Endometrium (tissue), 2 donors: Measurements from ENCODE around the gene ANKRD52.

ENCODE experiments used
- FAIRE-seq: peaks from 2 replicates; lab custom pipeline; 2012; peaks lifted over from hg19 to GRCh38; lab: Jason Lieb, UNC
- donor health status: control.
- donor health status: control.

ANKRD52 gene

DNA sequence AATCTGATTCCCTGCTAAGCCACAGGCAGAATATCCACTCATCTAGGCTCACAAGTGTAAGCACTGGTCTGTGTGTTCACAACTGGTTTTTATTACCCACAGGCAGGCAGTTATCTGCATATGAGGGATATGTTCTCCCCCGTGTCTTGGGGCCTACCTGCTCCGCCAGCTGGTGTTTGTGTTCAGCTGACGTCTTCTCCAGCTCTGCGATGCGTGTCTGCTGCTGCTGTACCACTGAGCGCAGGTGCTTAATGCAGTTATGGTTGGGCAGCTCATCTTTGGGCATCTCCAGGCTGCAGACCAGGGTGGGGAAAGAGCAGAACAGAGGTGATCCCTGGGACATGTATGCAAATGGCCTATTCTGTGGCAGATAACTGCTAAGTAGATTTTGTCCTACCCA lies 50.2 kb downstream of the ANKRD52 start:
- FAIRE-seq = no peak

DNA sequence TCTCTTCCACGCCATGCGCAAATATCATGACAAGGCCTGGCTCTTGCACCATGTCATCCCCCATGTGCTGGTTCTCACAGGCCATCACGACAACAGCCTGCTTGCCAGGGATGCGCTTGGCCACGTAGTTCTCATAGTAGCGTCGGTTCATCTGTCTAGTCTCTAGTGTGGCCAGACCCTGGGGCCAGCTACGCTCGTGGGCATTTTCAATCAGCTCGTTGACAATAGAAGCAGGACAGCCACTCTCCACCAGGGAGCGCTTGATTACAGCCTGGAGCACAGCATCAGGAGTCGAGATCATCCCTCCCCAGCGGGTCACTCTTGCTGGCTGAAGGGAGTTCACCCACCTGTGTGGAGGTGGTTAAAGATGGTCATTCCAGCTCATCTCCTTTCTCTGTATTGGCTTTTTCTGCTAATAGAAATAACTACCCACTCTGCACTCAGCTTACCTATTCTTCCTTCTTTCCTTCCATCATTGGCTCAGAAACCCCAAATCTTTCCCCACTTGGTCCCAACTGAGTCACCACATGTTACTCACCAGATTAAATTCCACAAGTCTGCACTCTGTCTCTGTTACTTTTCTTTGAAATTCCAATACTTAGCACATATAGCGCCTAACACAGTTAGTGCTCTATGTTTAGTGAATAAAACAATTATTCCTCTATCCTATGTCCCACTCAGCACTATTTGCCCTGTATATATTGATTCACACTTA lies 51.6 kb downstream of the ANKRD52 start:
- no peak for FAIRE-seq

DNA sequence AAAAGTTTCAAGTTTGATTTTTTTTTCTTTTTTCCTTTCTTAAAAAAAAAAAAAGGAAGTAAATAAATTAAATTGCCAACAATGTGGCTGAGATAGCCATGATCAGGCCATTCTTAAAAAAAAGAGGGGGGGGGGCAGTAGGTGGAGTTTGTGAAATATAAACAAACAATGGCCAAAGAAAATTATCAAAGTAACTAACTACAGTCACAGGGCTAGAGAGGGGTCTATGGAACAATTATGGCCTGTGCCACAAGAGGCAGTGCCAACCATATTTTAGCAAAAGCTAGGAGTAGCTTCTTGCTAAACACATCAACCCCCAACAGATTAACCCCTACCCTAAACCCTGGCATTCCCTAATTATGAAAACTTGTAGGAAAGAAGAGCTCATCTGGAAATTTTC lies 52.7 kb downstream of the ANKRD52 start:
- FAIRE-seq = no peak

DNA sequence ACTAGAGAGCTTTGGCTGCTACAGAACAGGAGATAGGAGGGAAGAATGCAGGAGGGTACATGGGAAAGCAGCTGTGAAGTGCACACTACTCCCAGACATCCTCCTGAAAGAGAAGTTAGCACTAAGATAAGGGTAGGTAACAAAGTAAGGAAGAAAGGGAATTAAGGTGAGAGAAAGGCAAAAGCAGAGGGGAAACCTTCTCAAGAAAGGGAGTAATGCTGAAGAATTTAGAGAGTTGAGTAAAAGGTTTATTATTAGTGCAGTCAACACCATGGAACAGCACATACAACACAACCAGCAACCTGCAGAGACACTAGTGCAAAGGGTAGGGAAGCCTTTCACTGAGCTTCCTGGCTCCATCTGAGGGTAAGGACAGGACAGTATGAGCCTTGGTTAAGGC lies 53.9 kb downstream of the ANKRD52 start:
- FAIRE-seq = no peak

DNA sequence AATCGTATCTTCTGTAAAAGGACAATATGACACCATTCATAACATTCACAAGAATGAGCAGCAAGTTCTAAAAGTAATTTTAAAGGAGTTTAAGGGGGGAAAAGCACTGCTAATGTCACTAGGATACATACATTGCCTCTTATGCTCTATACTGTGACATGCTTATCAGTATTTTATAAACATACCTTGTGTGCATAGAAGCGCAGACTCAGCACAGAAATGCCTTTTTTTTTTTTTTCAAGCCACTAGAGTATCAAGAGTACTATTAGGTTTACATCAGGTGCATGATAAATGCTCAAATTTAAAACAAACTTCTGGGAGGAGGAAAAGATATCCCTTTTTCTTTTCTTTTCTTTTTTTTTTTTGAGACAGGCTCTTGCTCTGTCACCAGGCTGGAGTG lies 55.3 kb downstream of the ANKRD52 start:
- FAIRE-seq = no peak

DNA sequence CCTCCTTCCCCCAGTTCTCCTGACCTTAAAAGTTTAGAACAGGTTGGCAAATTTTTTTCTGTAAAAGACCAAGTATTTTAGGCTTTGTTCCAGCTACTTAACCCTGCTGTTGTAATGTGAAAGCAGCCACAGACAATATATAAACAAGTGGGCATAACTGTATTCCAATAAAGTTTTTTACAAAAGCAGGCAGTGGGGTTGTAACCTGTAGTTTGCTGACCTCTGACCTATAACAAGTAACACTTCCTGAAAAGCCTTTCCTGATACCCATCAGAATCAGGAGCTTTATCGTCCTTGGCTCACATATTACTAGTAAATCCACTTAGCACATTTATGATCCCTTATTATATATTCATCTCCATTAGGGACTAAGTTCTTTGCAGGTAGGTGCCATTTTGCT lies 55.8 kb downstream of the ANKRD52 start:
- no peak for FAIRE-seq

DNA sequence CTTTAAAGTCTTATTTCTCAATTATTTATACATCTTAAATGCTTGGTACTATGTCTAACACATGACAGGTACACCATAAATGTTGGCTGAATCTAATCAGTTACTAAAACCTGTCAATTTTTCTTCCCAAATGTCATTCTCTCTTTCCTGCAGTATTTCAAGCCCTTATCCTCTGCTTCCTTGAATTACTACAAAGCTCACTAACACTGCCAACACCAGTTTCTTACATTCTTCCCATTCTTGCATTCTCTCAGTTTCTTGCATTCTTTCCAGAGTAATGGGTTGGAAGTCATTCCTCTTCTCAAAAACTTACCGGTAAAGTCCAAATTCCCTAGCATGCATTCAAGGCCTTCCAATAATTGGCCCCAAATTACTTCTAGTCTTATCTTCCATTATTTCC lies 59.3 kb downstream of the ANKRD52 start:
- no peak for FAIRE-seq

DNA sequence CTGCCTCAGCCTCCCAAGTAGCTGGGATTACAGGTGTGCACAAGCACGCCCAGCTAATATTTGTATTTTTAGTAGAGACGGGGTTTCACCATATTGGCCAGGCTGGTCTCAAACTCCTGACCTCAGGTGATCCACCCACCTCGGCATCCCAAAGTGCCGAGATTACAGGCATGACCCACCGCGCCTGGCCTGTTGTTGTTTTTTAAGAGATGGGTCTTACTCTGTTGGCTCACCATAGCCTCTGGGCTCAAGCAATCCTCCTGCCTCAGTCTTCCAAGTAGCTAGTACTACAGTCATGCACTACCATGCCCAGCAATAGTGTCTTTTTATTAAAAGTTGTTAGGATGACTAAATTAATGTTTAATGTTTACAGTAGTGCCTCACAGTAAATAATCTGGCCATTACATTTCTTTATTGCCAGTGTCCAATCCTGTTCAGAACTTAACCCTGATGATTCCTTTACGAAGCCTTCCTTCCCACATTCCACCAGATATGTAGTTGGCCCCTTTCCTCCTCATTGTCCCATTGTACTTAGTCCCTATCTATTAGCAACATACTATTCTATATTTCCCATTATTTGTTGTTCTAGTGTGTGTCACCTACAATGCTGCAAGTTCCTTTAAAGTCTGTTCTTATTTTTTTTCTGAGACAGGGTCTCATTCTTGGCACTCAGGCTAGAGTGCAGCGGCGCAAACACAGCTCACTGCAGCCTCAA lies 60.1 kb downstream of the ANKRD52 start:
- no peak for FAIRE-seq

DNA sequence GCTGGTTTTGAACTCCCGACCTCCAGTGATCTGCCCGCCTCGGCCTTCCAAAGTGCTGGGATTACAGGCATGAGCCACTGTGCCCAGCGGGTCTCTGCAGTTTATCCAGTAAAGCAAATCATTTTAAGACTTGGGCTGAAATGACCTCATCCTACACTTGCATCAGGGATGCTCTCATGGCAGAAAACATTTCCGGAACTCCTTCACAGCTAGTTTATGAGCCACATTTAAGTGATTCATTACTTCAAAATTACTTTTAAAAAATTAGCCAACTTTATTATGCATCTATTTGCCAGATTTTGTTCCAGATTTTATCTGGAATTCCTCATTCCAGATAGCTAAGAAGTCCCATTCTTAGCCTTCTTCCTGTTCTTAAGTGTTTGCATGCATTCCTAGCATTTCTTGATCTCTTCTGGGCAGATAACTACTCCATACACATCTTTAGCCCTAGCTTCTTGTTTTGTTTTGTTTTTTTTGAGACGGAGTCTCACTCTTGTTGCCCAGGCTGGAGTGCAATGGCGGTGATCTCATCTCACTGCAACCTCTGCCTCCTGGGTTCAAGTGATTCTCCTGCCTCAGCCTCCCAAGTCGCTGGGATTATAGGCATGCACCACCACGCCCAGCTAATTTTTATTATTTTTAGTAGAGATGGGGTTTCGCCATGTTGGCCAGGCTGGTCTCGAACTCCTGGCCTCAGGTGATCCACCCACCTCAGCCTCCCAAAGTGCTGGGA lies 61.2 kb downstream of the ANKRD52 start:
- FAIRE-seq = peak; percentile 60

DNA sequence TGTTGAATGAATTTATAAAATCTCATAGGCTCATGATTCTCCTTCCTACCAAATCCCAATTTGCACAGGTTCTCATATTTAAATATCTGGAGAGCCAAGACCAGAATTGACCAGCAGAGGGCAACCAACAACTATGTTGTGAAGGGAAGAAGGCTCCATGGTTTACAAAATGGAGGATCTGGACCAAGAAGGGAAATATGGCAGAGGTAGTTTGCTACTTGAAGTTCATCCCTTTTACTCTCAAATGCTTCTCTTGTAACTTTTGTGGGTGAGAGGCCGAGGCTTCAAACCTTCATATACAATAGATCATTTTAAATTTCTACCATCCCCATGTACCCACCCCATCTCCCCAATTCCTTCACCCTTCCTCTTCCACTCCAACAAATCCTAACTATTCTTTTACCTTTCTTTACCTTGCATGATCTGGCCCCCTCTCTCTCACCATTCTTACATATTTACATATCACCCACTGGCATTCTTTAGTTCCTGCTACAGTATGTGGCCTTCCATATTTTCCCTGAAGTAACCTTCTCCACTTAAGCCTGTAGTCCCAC lies 65.1 kb downstream of the ANKRD52 start:
- FAIRE-seq = peak; percentile 73

DNA sequence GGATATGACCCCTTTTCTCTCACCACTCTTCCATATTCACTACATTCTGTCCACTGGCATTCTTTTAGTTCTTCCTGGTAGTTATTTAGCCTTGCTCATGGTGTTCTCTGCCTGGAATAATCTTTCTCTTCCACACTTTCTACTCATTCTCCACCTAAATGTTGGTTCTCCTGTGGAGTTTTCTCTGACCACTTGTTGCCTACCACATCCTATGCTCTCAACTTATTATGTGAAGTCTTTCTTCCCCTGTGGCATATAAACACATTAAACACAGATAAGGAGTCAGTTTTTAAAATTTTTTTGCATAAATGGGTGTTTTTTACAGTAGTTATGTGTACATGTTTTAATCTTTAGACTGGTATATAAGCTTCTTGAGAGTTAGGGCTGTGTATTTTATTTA lies 65.6 kb downstream of the ANKRD52 start:
- FAIRE-seq = no peak

DNA sequence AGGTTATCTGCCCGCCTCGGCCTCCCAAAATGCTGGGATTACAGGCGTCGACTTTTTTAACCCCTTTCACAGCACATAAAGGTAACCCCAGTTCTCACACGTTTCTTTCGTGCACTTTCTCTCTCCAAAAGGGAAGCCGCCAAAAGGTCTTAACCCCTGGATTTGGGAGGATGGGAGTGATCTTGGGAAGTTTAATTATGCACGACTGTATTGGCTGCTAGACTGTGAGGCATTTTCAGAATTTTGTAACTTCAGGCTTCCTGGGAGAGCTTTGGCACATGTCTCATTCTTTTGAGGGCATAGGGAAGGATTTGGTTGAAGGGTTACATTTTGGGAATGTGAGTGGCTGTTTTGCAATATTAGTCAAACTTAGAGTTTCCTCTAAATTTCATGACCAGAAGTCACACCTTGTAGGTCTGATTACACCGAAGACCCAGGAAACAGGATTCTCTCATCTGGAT lies 67.5 kb downstream of the ANKRD52 start:
- no peak for FAIRE-seq

DNA sequence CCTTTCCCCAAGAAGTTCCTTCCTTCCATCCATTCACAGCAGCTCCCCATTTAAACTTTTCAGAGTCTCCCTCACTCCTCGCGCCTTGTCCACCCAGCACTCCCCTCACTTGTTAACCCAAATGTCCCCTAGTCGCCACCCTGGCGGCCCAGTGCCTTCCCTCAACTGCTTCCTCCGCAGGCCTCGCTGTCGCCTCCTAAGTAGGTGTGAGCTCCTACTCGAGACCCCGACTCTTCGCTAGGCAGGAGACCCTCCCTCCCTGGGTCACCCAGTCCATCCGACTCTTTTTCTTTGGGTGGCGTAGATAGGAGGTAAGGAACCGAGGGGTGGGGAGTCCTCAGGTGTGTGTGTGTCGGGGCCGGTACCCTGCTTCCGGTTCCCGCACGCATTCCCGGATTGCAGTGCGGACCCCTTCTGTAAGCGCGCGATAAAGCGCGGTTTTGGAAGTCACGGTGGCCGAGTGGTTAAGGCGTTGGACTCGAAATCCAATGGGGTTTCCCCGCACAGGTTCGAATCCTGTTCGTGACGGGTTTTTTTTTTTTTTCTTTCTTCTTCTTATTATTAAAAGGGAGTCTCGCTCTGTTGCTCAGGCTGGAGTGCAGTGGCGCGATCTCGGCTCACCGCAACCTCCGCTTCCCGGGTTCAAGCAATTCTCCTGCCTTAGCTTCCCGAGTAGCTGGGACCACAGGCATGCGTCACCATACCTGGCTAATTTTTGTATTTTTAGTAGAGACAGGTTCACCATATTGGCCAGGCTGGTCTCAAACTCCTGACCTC lies 68.1 kb downstream of the ANKRD52 start:
- FAIRE-seq = no peak

DNA sequence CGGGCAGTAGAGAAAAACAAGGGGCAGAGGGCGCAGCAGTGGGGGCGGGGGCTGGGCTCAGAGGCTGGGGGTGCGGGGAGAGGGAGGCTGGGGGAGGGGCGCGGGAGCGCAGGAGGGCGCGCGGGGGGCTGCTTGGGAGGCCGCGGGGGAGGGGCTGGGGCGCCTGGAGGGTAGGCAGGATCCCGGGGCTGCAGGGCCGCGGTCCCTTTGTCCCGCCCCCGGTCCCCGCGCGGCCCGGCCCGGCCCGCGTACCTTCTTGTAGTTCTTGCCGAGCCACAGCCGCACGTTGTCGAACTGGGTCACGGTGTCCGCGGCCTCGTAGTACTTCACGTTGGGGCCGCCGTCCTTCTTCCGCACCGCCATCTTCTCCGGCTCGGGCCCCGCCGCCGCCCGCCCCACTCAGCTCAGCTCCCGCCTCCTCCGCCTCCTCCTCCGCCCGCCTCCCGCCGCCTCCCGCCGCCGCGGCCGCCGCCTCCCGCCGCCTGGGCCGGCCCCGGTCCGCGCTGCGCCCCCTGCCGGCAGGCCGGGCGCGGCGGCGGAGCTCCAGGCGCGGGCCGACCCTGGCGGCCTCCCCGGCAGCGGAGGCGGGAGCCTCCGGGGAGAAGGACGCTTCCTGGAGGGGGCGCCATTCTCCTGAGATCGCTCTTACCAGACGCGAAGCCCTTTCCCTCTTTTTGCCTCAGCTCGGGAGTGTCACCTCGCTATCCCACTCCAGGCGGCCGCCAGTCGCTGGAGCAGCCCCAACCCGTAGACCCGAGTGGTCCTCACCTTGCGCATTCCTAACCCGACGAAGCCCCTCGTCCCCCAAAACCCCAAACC lies 68.9 kb downstream of the ANKRD52 start, which contains the start of gene SMARCC2:
Gene SMARCC2 (minus strand): TSS at position 385 of the 819 bp plus-strand sequence. CDS start 22 bp downstream, at position 363.
- FAIRE-seq = no peak

DNA sequence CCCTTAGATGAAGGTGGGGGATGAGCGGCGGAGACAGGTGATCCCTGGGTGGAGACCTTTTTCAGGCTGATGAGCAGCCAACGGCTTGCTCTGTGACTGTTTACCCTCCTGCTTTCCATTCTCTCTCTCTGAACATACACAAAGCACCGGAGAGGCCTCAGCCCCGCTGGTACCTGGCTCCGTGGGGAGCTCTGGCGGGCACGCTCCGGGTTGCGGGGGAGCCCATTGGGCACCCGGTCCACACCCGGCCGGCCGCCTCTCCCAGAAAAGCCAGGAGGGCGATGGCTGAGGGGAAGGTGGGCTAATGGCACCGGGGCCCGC lies 69.4 kb downstream of the ANKRD52 start:
- FAIRE-seq = no peak

DNA sequence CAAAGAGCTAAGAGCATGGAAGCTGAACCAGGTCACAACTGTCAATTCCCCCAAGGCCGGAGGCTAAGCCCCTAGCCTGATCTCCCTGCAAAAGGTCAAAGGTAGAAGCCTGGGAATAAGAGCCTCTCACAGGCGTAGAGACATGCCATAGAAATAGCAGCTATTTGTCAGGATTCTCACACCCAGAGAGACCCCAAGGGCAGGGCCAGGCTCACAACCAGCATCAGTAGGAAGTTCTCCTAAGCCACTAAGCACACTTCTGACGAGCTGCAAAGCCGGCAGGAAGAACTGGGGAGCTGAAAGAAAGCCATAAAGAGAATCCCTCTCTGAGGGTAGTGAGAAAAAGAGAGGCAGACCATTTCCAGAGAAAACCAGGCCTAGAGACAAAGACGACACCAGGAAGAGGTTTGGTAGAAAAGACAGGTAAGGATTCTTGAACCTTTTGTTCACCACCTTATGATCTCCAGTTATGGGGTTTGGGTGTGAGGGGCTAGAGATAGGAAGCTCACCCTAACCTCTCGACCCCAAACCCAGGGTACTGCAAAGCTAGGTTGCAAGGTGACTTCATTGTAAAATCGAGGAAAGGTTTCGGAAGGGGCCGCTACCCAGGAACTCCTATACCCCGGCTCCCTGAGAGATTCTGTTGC lies 69.9 kb downstream of the ANKRD52 start:
- no peak for FAIRE-seq
